COLO668 (cell line): ENCODE results near the gene ANO6.

Experiments
- DNase-seq: peaks from one replicate; lab custom pipeline; 2025; ENCODE audit not compliant: unreplicated experiment; lab: John Stamatoyannopoulos, UW

The ANO6 gene

GRCh38 chr12:45342171-45342570 lies 126.3 kb downstream of the ANO6 start:
- no peak for DNase-seq

DNA sequence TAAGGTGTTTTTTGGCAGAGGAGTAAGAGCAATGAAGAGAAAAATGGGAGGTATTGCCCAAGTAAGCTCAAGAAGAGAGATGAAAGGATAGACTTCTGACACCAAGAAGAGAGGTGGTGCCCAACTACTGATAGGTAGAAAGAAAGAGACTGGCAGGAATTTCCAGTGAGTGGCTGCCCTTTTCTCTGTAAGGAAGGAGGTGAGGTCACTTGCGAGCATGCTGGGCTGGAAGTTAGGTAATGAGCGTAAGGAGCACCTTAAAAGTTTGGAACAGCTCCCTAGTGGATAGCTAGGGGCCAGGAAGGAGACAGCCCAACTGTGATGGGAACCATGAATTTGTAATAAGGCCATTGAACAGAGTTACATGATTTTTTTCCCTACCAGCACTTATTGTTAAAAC lies 127.0 kb downstream of the ANO6 start:
- no peak for DNase-seq

DNA sequence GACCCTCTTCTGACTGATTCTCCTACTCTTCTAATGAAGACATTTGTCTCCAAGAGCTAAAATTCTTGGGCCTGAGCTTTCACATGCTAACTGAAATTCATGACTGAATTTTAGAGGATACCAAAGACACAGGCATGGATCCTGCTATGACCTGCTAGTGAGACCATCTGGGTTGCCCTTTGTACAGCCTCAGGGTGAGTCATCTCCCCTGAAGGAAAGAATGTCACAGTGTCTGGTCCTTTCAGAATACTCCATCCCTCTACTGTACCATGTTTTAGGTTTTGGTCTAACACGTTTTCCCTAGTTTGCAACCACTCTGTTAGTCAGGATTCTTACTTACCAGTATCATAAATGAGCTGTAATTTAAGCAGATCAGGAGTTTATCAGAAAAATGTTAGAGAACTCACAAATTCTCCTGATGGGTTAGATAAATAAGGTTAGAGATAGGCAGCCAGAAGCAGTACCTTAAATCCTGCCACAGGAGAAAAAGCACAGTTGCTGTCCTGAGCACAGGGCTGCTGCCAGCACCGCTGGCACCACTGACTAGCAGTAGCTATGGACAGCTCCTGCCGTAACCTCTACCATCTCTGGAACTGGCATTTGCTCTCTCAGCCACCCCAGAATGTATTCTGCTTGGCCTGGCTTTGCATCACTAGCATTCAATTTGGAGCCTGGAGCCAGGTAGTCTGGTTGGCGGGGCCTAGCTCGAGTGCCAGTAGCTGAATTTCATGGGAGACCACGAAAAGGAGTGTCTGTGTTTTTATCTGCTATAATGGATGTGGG lies 127.6 kb downstream of the ANO6 start:
- no peak for DNase-seq

GRCh38 chr12:45348311-45348710 lies 132.4 kb downstream of the ANO6 start:
- DNase-seq, result no peak

DNA sequence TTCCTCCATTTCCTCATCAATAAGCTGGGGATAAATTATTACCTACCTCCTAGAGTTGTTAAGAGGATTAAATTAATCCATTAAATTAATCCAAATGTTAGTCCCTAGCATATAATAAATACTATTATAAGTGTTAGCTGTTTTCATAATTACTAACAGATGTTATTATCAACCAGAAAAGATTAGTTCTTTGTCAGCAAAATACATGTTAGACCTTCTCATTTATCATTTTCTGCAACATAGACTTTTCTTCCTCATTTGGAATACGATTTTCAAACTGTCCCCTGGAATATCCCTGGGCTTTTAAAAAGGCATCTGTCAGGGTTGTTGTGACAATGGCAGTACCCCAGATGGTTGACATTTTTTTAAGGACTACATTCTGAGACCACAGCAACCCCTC lies 133.1 kb downstream of the ANO6 start:
- no peak for DNase-seq

- DNase-seq, result no peak
These were observed 134.0 kb downstream of the ANO6 start for GRCh38 chr12:45349916-45350315.

- DNase-seq, result no peak
These were observed 135.0 kb downstream of the ANO6 start for GRCh38 chr12:45350861-45351260.

DNA sequence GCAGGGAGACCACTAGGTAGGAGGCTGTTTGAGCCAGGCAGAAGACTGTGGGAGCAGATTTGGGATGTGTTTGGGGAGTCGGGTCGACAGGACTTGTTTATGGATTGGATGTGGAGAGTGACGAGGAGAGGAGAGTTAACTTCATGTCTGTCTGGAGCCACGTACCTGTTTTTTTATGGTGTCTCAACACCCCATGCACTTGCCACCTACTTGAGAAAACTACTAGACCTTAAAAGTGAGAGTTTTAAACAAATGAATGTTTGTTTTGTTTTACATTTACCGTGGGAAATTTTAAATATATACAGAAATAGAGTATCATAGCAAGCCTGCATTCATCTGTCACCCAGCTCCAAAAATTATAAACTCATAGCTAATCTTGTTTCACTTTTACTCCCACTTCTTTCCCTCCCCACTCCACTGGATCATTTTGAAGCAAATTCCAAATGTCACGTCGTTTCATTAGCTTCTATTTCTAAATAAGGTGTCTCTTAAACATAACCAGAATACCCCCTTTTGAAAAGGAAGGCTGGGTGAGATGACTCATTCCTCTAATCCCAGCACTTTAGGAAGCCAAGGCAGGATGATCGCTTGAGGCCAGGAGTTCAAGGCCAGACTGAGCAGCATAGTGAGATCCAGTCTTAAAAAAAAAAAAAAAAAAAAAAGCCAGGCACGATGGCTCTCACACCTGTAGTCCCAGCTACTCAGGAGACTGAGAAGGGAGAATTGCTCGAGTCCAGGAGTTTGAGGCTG lies 136.2 kb downstream of the ANO6 start:
- no peak for DNase-seq

DNA sequence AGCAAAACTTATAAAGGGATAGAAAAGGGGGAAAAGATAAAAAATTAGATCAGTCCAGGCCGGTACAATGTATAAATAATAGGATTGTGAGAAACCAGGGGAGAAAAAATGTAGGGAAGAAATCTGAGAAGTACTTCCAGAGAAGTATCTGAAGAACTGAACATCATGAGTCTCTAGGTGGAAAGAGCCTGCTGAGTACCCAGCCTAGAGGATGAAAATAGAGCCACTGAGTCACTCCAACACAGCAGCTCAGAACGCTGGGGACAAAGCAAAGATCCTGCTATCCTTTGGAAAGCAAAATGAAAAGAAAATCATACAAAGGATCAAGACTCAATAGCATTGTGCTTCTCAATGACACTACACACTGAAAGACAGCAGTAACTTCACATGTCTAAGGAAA lies 138.0 kb downstream of the ANO6 start:
- no peak for DNase-seq

DNA sequence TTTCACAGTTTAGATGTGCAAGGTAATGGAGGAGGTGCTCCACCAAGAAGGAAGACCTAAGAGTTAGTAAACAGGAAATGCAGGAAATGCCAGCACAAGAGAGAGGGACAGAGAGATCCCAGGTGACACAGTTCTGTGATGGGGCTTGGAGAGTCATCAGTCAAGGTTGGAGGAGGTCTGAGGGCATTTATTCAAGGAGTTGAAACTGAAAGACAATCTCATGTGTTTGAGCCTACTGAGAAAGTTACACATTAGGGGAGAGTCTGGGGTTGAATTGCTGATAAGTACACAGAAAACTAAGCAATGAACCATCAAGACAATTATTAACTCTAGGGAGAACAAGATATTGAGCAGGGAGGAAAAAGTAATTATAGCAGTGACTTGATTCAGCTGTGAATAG lies 138.5 kb downstream of the ANO6 start:
- DNase-seq, result no peak

GRCh38 chr12:45355730-45356129 lies 139.8 kb downstream of the ANO6 start:
- DNase-seq, result no peak

- no peak for DNase-seq
These were observed 141.1 kb downstream of the ANO6 start for GRCh38 chr12:45356822-45357538.

GRCh38 chr12:45357539-45358417 lies 141.9 kb downstream of the ANO6 start:
- no peak for DNase-seq

- DNase-seq, result no peak
These were observed 146.4 kb downstream of the ANO6 start for GRCh38 chr12:45362291-45362690.

- DNase-seq, result no peak
These were observed 148.0 kb downstream of the ANO6 start for GRCh38 chr12:45363903-45364302.

- no peak for DNase-seq
These were observed 153.1 kb downstream of the ANO6 start for GRCh38 chr12:45368841-45369489.

GRCh38 chr12:45377815-45378214 lies 161.9 kb downstream of the ANO6 start:
- no peak for DNase-seq

GRCh38 chr12:45379261-45379660 lies 163.4 kb downstream of the ANO6 start:
- DNase-seq, result no peak

DNA sequence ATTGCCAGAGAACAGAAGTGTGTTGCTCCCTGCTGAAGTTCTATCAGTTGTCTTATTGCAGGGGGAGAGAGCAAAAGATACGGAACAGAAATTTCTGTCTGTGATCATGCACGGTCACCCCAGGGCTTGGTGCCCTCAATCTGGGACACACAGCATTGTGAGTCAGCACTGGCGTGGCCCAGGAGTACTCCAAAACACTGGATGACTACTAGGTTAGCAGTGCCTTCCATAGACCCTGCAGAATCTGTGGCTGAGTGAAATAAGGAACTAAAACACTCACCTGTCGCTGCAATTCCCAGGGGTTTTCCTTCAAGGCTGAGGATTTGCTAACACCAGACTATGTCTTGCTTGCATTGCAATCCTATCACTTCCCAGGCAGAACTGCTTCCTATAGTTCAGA lies 165.5 kb downstream of the ANO6 start:
- DNase-seq, result no peak

GRCh38 chr12:45388545-45388944 lies 172.7 kb downstream of the ANO6 start:
- no peak for DNase-seq
